GM06990 (cell line): ENCODE results near the gene CHCT1.

ENCODE experiments used
- DNase-seq: peaks from one replicate; pipeline ENCODE4 v3.0.0-alpha.2; 2011; ENCODE audit not compliant: insufficient read length; ENCODE audit errors: extremely low read depth
- H3K27me3 ChIP-seq: replicated peaks from 2 replicates; pipeline ENCODE4 v1.6.0; 2011; ENCODE audit warnings: low read length; ENCODE audit not compliant: control insufficient read depth, insufficient read depth
- H3K36me3 ChIP-seq: 2 replicates; pipeline ENCODE4 v1.5.1; 2011; ENCODE audit warnings: low read length; ENCODE audit not compliant: control insufficient read depth, insufficient read depth
- H3K4me3 ChIP-seq: replicated peaks from 2 replicates; pipeline ENCODE4 v1.5.1; 2011; ENCODE audit warnings: low read depth, mild to moderate bottlenecking, control low read depth, low read length
- CTCF ChIP-seq: IDR thresholded peaks from 2 replicates; pipeline ENCODE4 v1.5.1; 2011; ENCODE audit warnings: low read length, control low read depth, mild to moderate bottlenecking, inconsistent platforms; ENCODE audit not compliant: insufficient read depth, poor library complexity, severe bottlenecking

The CHCT1 gene

GRCh38 chr17:60391471-60392041, 30.7 kb upstream of the CHCT1 start:
- Histone ChIP-seq H3K36me3 (no peaks in the 10 kb centered on the region), H3K27me3 (no peaks in the 10 kb centered on the region), H3K4me3 (peak overlapping the region; percentile 87)
- no peak for DNase-seq
- no peak for TF ChIP-seq CTCF

- peak; percentile 100 for DNase-seq
- TF ChIP-seq CTCF = peak; percentile 3
Measured at GRCh38 chr17:60392042-60392844, 30.0 kb upstream of the CHCT1 start, which contains the start of gene USP32. Gene USP32, minus strand, starts transcription at chr17:60392133. Its CDS starts 194 bp downstream, at chr17:60391939.

GRCh38 chr17:60392845-60393702, 29.2 kb upstream of the CHCT1 start:
- H3K36me3 ChIP-seq = no peaks in the 10 kb centered on the region
- DNase-seq = peak; percentile 20
- peak overlapping the region; percentile 87 for H3K4me3 ChIP-seq
- TF ChIP-seq CTCF = no peak
- H3K27me3 ChIP-seq = no peaks in the 10 kb centered on the region

More at GRCh38 chr17:60392042-60392844, 30.0 kb upstream of the CHCT1 start, which contains the start of gene USP32:
- H3K4me3 ChIP-seq = peak within 1 kb of the TSS; percentile 87
- H3K27me3 ChIP-seq = no peaks in the 10 kb centered on the region
- H3K36me3 ChIP-seq = no peaks in the 10 kb centered on the region

GRCh38 chr17:60393840-60394723, 28.2 kb upstream of the CHCT1 start:
- no peaks in the 10 kb centered on the region for H3K36me3 ChIP-seq
- H3K4me3 ChIP-seq = no peak overlapping the region
- DNase-seq = no peak
- TF ChIP-seq CTCF = no peak
- no peaks in the 10 kb centered on the region for H3K27me3 ChIP-seq

GRCh38 chr17:60395508-60396065, 26.7 kb upstream of the CHCT1 start:
- Histone ChIP-seq H3K27me3 (no peaks in the 10 kb centered on the region), H3K4me3 (no peak overlapping the region), H3K36me3 (no peaks in the 10 kb centered on the region)
- no peak for TF ChIP-seq CTCF
- DNase-seq = peak; percentile 39
